ENCODE data around the gene SMCHD1. TPM values are rescaled to one million over a fixed set of nuclear protein-coding genes. Genes with fewer than 3 reads are reported as not detected.

The SMCHD1 gene
- total RNA-seq, 4 donors from 2014 or later: 58.4 to 270 (median 98.6) TPM

DNA sequence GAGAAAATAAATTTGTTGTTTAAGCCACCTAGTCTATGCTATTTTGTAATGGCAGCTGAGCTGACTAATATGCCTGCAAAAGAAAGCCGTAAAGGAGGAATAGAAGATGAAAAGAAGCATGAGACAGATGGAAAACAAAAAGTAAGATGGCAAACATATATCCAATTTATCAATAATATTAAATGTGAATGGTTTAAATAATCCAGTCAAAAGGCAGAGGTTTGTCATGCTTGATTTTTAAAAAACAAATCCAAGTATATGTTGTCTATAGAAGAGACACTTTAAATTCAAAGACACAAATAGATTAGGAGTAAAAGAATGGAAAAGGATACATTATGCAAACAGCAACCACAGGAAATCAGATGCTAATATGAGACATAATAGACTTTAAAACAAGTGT, 155.9 kb downstream of the SMCHD1 start:
- H3K9me3 ChIP-seq: no peaks in the 10 kb centered on the region
- H3K4me3 ChIP-seq: no peak overlapping the region
- no peak for DNase-seq
- H3K27me3 ChIP-seq: no peaks in the 10 kb centered on the region
- intact Hi-C loops (cut with DNase I; ENCODE audit: low total_unique reads): no loop called here
- TF ChIP-seq, protein P1, sequence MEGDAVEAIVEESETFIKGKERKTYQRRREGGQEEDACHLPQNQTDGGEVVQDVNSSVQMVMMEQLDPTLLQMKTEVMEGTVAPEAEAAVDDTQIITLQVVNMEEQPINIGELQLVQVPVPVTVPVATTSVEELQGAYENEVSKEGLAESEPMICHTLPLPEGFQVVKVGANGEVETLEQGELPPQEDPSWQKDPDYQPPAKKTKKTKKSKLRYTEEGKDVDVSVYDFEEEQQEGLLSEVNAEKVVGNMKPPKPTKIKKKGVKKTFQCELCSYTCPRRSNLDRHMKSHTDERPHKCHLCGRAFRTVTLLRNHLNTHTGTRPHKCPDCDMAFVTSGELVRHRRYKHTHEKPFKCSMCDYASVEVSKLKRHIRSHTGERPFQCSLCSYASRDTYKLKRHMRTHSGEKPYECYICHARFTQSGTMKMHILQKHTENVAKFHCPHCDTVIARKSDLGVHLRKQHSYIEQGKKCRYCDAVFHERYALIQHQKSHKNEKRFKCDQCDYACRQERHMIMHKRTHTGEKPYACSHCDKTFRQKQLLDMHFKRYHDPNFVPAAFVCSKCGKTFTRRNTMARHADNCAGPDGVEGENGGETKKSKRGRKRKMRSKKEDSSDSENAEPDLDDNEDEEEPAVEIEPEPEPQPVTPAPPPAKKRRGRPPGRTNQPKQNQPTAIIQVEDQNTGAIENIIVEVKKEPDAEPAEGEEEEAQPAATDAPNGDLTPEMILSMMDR (IDR thresholded peaks at IDR 0.05): no peak
- no peak for TF ChIP-seq POLR2A (IDR thresholded peaks at IDR 0.05)
- no peak overlapping the region for H3K27ac ChIP-seq
- H3K36me3 ChIP-seq: no peaks in the 10 kb centered on the region
- no peaks in the 10 kb centered on the region for H3K4me1 ChIP-seq

DNA sequence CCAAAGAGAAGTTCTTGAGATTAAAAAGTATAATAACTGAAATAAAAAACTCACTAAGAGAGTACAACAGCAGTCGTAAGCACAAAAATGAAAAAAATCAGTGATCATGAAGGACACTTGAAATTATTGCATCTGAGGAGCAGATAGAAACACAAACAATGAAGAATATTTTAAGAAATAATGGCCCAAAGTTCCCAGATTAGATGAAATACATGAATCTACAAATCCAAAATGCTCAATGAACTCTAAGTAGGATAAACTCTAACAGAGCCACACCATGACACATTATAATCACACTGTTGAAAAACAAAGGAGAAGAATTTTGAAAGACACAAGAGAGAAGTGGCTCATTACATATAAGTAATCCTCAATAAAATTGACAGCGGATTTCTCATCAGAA, 159.4 kb downstream of the SMCHD1 start:
- Histone ChIP-seq H3K27me3 (no peaks in the 10 kb centered on the region), H3K4me1 (no peaks in the 10 kb centered on the region), H3K27ac (no peak overlapping the region), H3K4me3 (no peak overlapping the region), H3K9me3 (peaks cover 0 to 5% of the 10 kb centered on the region in 2 donors), H3K36me3 (no peaks in the 10 kb centered on the region)
- intact Hi-C loops (cut with DNase I; ENCODE audit: low total_unique reads): no loop called here
- DNase-seq: no peak
- TF ChIP-seq, protein P1 (IDR thresholded peaks at IDR 0.05): no peak
- no peak for TF ChIP-seq POLR2A (IDR thresholded peaks at IDR 0.05)

DNA sequence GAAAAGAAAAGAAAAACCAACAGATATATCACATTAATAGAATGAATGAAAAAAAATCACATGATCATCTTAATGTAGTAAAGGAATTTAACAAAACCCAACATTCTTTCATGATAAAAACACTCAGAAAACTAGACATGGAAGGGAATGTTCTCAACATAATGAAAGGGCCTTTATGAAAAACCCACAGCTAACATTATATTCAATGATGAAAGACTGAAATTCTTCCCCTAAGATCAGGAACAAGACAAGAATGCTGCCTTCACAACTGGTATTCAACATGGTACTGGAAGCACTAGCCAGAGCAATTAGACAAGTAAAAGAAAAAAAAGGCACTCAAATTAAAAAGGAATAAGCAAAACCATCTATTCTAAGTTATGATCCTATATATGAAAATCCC, 162.8 kb downstream of the SMCHD1 start:
- intact Hi-C loops (cut with DNase I; ENCODE audit: low total_unique reads): no loop called here
- peaks cover 0 to 5% of the 10 kb centered on the region in 2 donors for H3K9me3 ChIP-seq
- H3K4me3 ChIP-seq: no peak overlapping the region
- TF ChIP-seq, protein P1 (IDR thresholded peaks at IDR 0.05): no peak
- TF ChIP-seq POLR2A (IDR thresholded peaks at IDR 0.05): no peak
- H3K4me1 ChIP-seq: no peaks in the 10 kb centered on the region
- H3K27ac ChIP-seq: no peak overlapping the region
- H3K27me3 ChIP-seq: no peaks in the 10 kb centered on the region
- no peak for DNase-seq
- H3K36me3 ChIP-seq: no peaks in the 10 kb centered on the region

DNA sequence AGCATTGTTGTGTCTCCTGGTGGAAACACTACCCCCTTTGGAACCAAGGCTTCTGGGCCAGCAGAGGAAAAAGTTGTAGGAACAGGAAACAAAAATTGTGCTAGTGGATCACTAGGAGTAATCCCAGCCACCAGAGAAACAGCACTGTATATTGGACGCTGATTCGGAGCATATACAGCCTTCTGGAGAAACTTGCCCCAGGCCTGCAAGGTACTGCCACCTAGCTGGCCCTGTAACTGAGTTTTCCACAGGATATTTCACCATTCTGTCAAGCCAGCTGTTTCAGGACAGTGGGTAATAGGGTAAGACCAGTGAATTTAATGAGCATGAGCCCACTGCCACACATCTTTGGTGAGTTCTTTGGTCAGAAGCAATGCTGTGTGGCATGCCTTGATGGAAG, 166.2 kb downstream of the SMCHD1 start:
- TF ChIP-seq POLR2A (IDR thresholded peaks at IDR 0.05): no peak
- TF ChIP-seq, protein P1 (IDR thresholded peaks at IDR 0.05): no peak
- peaks cover 0 to 1% of the 10 kb centered on the region in 2 donors for H3K4me1 ChIP-seq

DNA sequence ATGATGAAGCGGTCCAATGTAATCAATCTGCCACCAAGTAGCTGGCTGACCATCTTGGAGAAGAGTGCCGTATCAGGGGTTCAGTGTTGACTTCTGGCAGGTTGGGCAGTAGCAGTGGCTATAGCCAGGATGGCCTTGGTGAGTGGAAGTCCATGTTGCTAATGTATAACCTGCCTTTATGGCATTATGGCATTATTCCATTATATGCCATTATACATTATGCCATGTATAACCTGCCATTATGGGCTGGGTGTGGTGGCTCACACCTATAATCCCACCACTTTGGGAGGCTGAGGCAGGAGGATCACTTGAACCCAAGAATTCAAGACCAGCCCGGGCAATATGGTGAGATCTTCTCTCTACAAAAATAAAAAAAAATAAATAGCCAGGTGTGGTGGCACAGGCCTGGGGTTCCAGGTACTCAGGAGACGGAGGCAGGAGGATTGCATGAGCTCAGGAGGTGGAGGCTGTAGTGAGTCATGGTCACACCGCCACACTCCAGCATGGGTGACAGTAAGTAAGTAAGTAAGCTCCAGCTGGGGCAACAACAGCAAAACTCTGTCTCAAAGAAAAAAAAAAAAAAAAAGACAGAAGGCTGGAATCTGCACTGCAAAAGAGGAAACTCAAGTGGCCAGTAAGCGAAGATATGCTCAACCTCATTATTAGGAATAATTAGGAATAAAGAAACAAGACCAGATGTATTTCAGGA, 166.8 kb downstream of the SMCHD1 start:
- DNase-seq: no peak
- no peaks in the 10 kb centered on the region for H3K36me3 ChIP-seq
- TF ChIP-seq, protein P1 (IDR thresholded peaks at IDR 0.05): no peak
- TF ChIP-seq POLR2A (IDR thresholded peaks at IDR 0.05): no peak
- H3K4me1 ChIP-seq: peaks cover 0 to 5% of the 10 kb centered on the region in 2 donors
- H3K9me3 ChIP-seq: peaks cover 0 to 5% of the 10 kb centered on the region in 2 donors
- H3K4me3 ChIP-seq: no peak overlapping the region
- intact Hi-C loops (cut with DNase I; ENCODE audit: low total_unique reads): no loop called here
- no peaks in the 10 kb centered on the region for H3K27me3 ChIP-seq
- no peak overlapping the region for H3K27ac ChIP-seq

More for the DNA sequence above, 166.2 kb downstream of the SMCHD1 start:
- Histone ChIP-seq H3K27me3 (no peaks in the 10 kb centered on the region), H3K9me3 (peaks cover 0 to 5% of the 10 kb centered on the region in 2 donors), H3K27ac (no peak overlapping the region), H3K4me3 (no peak overlapping the region), H3K36me3 (no peaks in the 10 kb centered on the region)
- intact Hi-C loops (cut with DNase I; ENCODE audit: low total_unique reads): no loop called here
- no peak for DNase-seq

All from uterus (tissue), 4 donors.